Measurements from ENCODE around the gene LTBP1.
"Not testable (repeated sequence)": the region's sequence is repeated elsewhere in the genome, so short reads cannot be mapped to it uniquely, and the experiment has no call there.

LTBP1 gene

GRCh38 chr2:33366473-33366872 is 419.7 kb downstream of the LTBP1 start:
- Mint-ChIP-seq H3K27me3 (ENCODE audit: low read depth) (peaks cover 7% of the 10 kb centered on the region), H3K36me3 (ENCODE audit: low read depth) (peaks cover 27% of the 10 kb centered on the region), H3K27ac (peak overlapping the region in 2 of 3 experiments; percentile 11 to 18), H3K4me3 (no peak overlapping the region), H3K9me3 (no peaks in the 10 kb centered on the region), H3K4me1 (peaks cover 15% of the 10 kb centered on the region)
- no peak for TF ChIP-seq CTCF (IDR thresholded peaks at IDR 0.05; ENCODE audit: unreplicated experiment in 3 of 3)

DNA sequence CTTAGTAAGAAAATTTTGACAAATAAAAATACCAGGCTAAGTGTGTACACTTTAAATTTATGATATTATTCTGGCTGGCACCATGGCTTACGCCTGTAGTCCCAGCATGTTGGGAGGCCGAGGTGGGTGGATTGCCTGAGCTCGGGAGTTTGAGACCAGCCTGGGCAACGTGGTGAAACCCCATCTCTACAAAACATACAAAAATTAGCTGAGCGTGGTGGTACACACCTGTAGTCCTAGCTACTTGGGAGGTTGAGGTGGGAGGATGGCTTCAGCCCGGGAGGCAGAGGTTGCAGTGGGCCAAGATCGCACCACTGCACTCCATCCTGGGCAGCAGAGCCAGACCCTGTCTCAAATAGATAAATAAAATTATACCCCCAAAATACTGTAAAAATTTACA is 421.8 kb downstream of the LTBP1 start:
- not testable (repeated sequence) for H3K4me3 Mint-ChIP-seq; H3K9me3 Mint-ChIP-seq; H3K27ac Mint-ChIP-seq; H3K27me3 Mint-ChIP-seq (ENCODE audit: low read depth)
- Mint-ChIP-seq H3K36me3 (ENCODE audit: low read depth) (peaks cover 19% of the 10 kb centered on the region), H3K4me1 (peaks cover 19% of the 10 kb centered on the region)

- Mint-ChIP-seq H3K27ac (no peak overlapping the region), H3K9me3 (no peaks in the 10 kb centered on the region), H3K36me3 (ENCODE audit: low read depth) (peaks cover 13% of the 10 kb centered on the region), H3K27me3 (ENCODE audit: low read depth) (peaks cover 7% of the 10 kb centered on the region), H3K4me3 (no peak overlapping the region), H3K4me1 (peaks cover 19% of the 10 kb centered on the region)
- no peak for TF ChIP-seq CTCF (IDR thresholded peaks at IDR 0.05; ENCODE audit: unreplicated experiment in 3 of 3)
Measured at GRCh38 chr2:33369191-33369590, 422.4 kb downstream of the LTBP1 start.

DNA sequence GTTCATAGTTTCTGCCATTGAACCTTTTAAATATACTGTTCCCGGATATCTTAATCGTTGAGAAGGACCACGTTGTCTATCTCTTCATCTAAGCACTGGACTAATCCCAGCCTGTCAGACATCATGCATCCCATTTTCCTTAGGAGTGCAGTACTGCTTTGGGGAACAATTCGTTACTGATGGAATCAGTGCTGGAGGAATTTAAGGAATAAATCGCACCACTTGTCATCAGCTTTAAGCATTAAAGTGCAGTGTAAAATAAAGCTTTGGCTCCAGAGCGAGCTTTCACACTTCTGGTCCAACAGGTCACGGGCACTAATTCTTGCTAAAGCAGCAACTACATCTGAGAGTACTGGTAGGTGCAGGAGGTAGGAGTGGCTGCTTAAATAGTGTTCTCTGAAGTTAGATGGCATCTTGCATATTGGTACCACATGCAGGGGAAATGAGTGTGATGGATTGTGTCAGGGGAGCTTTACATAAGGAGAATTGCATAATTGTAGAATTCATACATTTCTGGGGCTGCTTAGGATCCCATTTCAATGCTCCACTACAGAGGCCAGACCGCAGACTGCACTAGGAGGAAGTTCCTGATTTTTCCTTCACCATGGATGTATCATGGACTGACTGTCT is 424.0 kb downstream of the LTBP1 start:
- H3K9me3 Mint-ChIP-seq = no peaks in the 10 kb centered on the region
- H3K27me3 Mint-ChIP-seq (ENCODE audit: low read depth) = peaks cover 7% of the 10 kb centered on the region
- H3K36me3 Mint-ChIP-seq (ENCODE audit: low read depth) = peaks cover 4% of the 10 kb centered on the region
- no peak for TF ChIP-seq CTCF (IDR thresholded peaks at IDR 0.05; ENCODE audit: unreplicated experiment in 3 of 3)
- peak overlapping the region in 1 of 3 experiments; percentile 14 for H3K27ac Mint-ChIP-seq
- H3K4me3 Mint-ChIP-seq = no peak overlapping the region
- peaks cover 15% of the 10 kb centered on the region for H3K4me1 Mint-ChIP-seq

GRCh38 chr2:33371304-33372090 is 424.7 kb downstream of the LTBP1 start:
- TF ChIP-seq CTCF (IDR thresholded peaks at IDR 0.05; ENCODE audit: unreplicated experiment in 3 of 3) = no peak
- peaks cover 8% of the 10 kb centered on the region for H3K4me1 Mint-ChIP-seq
- peaks cover 7% of the 10 kb centered on the region for H3K27me3 Mint-ChIP-seq (ENCODE audit: low read depth)

DNA sequence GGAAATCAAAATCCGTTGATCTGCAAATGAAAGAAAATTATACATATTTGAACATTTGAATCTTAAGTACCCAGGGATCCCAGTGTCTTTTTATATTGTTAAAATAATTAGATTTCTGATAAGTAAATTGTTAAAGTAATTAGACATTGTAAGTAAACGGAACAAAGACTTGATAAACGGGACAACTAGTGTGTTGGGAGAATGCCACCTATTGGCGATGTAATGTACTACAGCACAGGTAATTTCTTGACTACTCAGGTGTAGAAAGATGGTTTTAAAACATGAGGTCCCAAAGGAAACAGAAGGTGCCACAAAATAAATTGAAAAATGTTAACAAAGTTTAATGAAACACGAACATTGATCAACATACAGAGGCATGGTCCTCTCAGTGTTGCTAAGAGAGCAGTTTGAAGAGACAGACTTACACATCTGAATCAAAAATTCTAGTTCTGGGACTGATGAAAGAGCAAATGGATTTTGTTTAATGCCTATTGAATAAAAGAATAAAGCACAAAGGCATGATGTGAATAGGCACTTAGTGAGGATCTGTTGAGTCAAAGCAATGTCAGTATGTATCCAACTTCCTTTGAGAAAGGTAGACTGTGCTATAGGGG is 426.3 kb downstream of the LTBP1 start:
- H3K4me1 Mint-ChIP-seq = peaks cover 6% of the 10 kb centered on the region
- peaks cover 7% of the 10 kb centered on the region for H3K27me3 Mint-ChIP-seq (ENCODE audit: low read depth)
- no peak overlapping the region for H3K27ac Mint-ChIP-seq
- H3K9me3 Mint-ChIP-seq = no peaks in the 10 kb centered on the region
- peak; percentile 73 to 78 (median 74) for TF ChIP-seq CTCF (IDR thresholded peaks at IDR 0.05; ENCODE audit: unreplicated experiment in 3 of 3)
- H3K36me3 Mint-ChIP-seq (ENCODE audit: low read depth) = peaks cover 5% of the 10 kb centered on the region
- no peak overlapping the region for H3K4me3 Mint-ChIP-seq

More at GRCh38 chr2:33371304-33372090, 424.7 kb downstream of the LTBP1 start:
- Mint-ChIP-seq H3K27ac (no peak overlapping the region), H3K9me3 (no peaks in the 10 kb centered on the region), H3K36me3 (ENCODE audit: low read depth) (peaks cover 6% of the 10 kb centered on the region), H3K4me3 (no peak overlapping the region)

Data from nephron (organoid).